WTC11 (cell line): ENCODE data around the gene ARID4B.

Experiments used
- ATF3 ChIP-seq: sonication (generic); formaldehyde crosslinking; conservative IDR thresholded peaks from 2 replicates; pipeline ENCODE4 v1.8.1; 2022; ENCODE audit warnings: mild to moderate bottlenecking, missing genetic modification reagents
- CTCF ChIP-seq: fragments of 200-600 bp; IDR thresholded peaks from 2 replicates; pipeline ENCODE4 v1.8.0; 2022; ENCODE audit warnings: antibody characterized with exemption
- ELF4 ChIP-seq: sonication (generic); formaldehyde crosslinking; IDR thresholded peaks from 2 replicates; pipeline ENCODE4 v1.8.1; 2022; ENCODE audit warnings: low read depth, mild to moderate bottlenecking, moderate library complexity, missing genetic modification reagents
- MAX ChIP-seq: sonication (generic); formaldehyde crosslinking; IDR thresholded peaks from 2 replicates; pipeline ENCODE4 v1.8.0; 2022; ENCODE audit warnings: mild to moderate bottlenecking, missing genetic modification reagents
- NFYB ChIP-seq: sonication (generic); formaldehyde crosslinking; conservative IDR thresholded peaks from 2 replicates; pipeline ENCODE4 v1.8.0; 2022; ENCODE audit warnings: low read depth, missing genetic modification reagents
- NR2C2 ChIP-seq: sonication (generic); formaldehyde crosslinking; IDR thresholded peaks from 2 replicates; pipeline ENCODE4 v1.8.0; 2022; ENCODE audit warnings: mild to moderate bottlenecking, missing genetic modification reagents
- PRDM15 ChIP-seq: sonication (generic); formaldehyde crosslinking; IDR thresholded peaks from 2 replicates; pipeline ENCODE4 v1.8.0; 2022; ENCODE audit warnings: missing genetic modification reagents
- ZMAT4 ChIP-seq: fragments of 250-450 bp; sonication (Bioruptor Pico); IDR thresholded peaks from 2 replicates; pipeline ENCODE4 v1.9.0; 2021; ENCODE audit warnings: mild to moderate bottlenecking
- ZNF423 ChIP-seq: fragments of 250-450 bp; sonication (Bioruptor Pico); IDR thresholded peaks from 2 replicates; pipeline ENCODE4 v2.1.2; 2022; ENCODE audit warnings: mild to moderate bottlenecking, moderate library complexity
- ZNF425 ChIP-seq: fragments of 250-450 bp; sonication (Bioruptor Pico); conservative IDR thresholded peaks from 2 replicates; pipeline ENCODE4 v1.9.0; 2021; ENCODE audit warnings: mild to moderate bottlenecking

- TF ChIP-seq ZNF425 (CRISPR knock-in tag) (no peak), PRDM15 (CRISPR knock-in tag) (no peak), ATF3 (CRISPR knock-in tag) (no peak), CTCF (no peak), NR2C2 (no peak), ELF4 (CRISPR knock-in tag) (no peak), ZNF423 (CRISPR knock-in tag) (no peak), ZMAT4 (no peak), MAX (CRISPR knock-in tag) (no peak), NFYB (no peak)
Observed at GRCh38 chr1:235331401-235331800, 3.4 kb upstream of the ARID4B start.
